K562 (cell line): ENCODE results near the gene ERAP2. TPM values are rescaled to one million over a fixed set of nuclear protein-coding genes. Genes with fewer than 3 reads are reported as not detected.

Experiments
- FOXA3 ChIP-seq, 2 experiments: fragments of 450-650 bp in 1 of 2; sonication (generic) in 1 of 2; formaldehyde crosslinking; IDR thresholded peaks in 1 of 2; conservative IDR thresholded peaks in 1 of 2; 2 replicates each; pipeline versions ENCODE4 v1.4.0 to v1.8.0; 2020 to 2022; ENCODE audit warnings: mild to moderate bottlenecking in 2 of 2, missing genetic modification reagents in 1 of 2
- NR4A1 ChIP-seq, 2 experiments: fragments of 250-450 bp in 1 of 2; fragments of 450-650 bp in 1 of 2; sonication (Bioruptor Pico) in 1 of 2; IDR thresholded peaks; 2 replicates each; pipeline versions ENCODE4 v1.4.0 to v1.6.1; 2016 to 2020; ENCODE audit warnings: mild to moderate bottlenecking in 2 of 2, missing compliant biosample characterization in 1 of 2, missing genetic modification characterization in 1 of 2, moderate library complexity in 1 of 2
- RBM22 ChIP-seq: fragments of 200-400 bp; formaldehyde crosslinking; IDR thresholded peaks from 2 replicates; pipeline ENCODE4 v1.6.1; 2018; ENCODE audit warnings: low read length, low read depth; ENCODE audit not compliant: poor library complexity, severe bottlenecking
- SMAD4 ChIP-seq: fragments of 250-450 bp; sonication (Bioruptor Pico); conservative IDR thresholded peaks from 2 replicates; pipeline ENCODE4 v1.8.0; 2021; ENCODE audit warnings: inconsistent platforms, mild to moderate bottlenecking, moderate library complexity
- TRIM24 ChIP-seq, 2 experiments: fragments of 450-650 bp; IDR thresholded peaks; 2 replicates each; pipeline ENCODE4 v1.6.1; 2016
- YY1 ChIP-seq, 3 experiments: IDR thresholded peaks; 2 replicates each; pipeline ENCODE4 v1.6.1; 2011; ENCODE audit warnings: low read length in 2 of 3, mild to moderate bottlenecking in 2 of 3, moderate library complexity in 2 of 3, borderline replicate concordance in 1 of 3, control low read depth in 1 of 3, low read depth in 1 of 3; ENCODE audit not compliant: insufficient read depth in 3 of 3, insufficient replicate concordance in 2 of 3, control insufficient read depth in 1 of 3, insufficient read length in 1 of 3; ENCODE audit errors: extremely low read depth in 1 of 3
- polyA plus RNA-seq, 8 experiments: library from polyadenylated mRNA; depleted of rRNA in 4 of 8; stranded (reverse) in 5 of 8; unstranded in 3 of 8; fragments of >200 nt; fragmentation: Nextera tagmentation in 2 of 8; fragmentation: Illumina TruSeq in 1 of 8; extraction: Ambion mirVana in 2 of 8; extraction: Trizol in 1 of 8; gene quantifications; 2 replicates each; pipeline versions ENCODE4 v1.2.1 to v1.2.3, GENCODE V29; 2011 to 2014; ENCODE audit warnings: inconsistent platforms in 1 of 8, missing spikeins in 1 of 8
- total RNA-seq, 7 experiments: library from RNA; depleted of rRNA in 6 of 7; stranded (reverse); fragments of >200 nt in 6 of 7; fragmentation: Illumina TruSeq in 2 of 7; extraction: Trizol in 2 of 7; gene quantifications; 2 replicates each; pipeline versions ENCODE4 v1.2.1 to v1.2.3, GENCODE V29; 2011 to 2021; ENCODE audit warnings: low replicate concordance in 1 of 7

The ERAP2 gene
- total and polyA plus RNA-seq, 9 of the 15 experiments (the other 6 are each of a cell fraction or from before 2014, with no cell fraction given) = 0.93 to 4.0 (median 2.1) TPM

DNA sequence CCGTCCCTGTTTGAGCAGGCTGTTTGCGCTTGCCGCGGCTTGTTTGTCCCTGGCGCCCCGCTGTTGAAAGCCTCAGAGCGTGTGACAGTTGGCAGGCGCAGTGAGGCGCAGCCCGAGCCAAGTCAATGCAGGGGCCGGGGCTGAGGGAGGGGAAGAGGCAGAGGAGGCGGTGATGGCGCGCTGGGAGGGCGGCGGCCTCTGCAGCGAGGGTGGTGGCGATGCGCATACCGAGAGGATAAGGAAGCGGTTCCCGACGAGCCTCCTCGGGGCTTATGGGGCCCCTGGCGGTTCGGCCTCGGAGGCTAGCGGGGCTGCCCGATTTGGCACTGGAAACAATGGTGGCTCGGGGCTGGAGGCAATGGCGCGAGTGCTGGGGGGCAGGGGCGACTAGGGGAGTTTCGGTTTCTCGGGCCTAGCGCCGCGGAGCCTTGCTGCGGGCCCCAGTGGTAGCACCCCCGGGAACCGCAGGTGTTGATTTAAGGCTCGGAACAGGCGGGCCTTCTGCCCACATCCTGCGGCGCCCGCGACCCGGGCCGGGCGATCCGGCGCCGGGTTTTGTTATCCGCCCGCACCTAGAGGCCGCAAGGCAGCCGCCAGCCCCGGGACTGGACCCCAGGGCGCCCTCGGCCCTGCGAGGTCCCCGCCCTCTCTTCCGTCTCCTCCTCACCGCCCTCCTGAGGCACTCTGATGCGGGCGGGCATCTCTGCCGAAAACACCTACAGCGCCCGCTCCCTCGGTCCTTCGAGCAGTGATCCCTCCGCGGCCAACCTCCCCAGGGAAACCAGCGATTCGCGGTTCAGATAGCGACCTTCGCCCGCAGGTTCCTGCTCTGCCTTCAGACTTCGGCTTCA lies 58.6 kb downstream of the ERAP2 start (continued):
- TF ChIP-seq NR4A1 (CRISPR knock-in tag; IDR thresholded peaks at IDR 0.05) = no peak
- 0 out of 2 replicates have a peak, but pooled peaks have one; percentile 65 for TF ChIP-seq NR4A1 (tag; IDR thresholded peaks at IDR 0.05)
- peak; percentile 89 for TF ChIP-seq RBM22
- peak; percentile 90 for TF ChIP-seq SMAD4 (CRISPR knock-in tag)
- peak; percentile 42 to 89 (median 83) for TF ChIP-seq YY1 (IDR thresholded peaks at IDR 0.05; ENCODE audit: borderline replicate concordance in 1 of 3, control insufficient read depth in 1 of 3, extremely low read depth in 1 of 3, insufficient read depth in 3 of 3, insufficient read length in 1 of 3, insufficient replicate concordance in 2 of 3, low read depth in 1 of 3, low read length in 2 of 3)
- peak; percentile 96 to 97 for TF ChIP-seq FOXA3 (CRISPR knock-in tag; conservative IDR thresholded peaks at IDR 0.05 in 1 of 2, IDR thresholded peaks at IDR 0.05 in 1 of 2)
- TF ChIP-seq TRIM24 (IDR thresholded peaks at IDR 0.05) = no peak; a peak in 1 of 4 replicates
